Endothelial cell of umbilical vein (primary cell): Measurements from ENCODE around the gene ALDH2. TPM values are rescaled to one million over a fixed set of nuclear protein-coding genes. Genes with fewer than 3 reads are reported as not detected.

Experiments
- BruUV-seq: library from RNA; stranded (reverse); fragments of 400-500 nt; replicated peaks from 2 replicates; lab custom pipeline; 2021; lab: Mats Ljungman, UMichigan
- CTCF ChIA-PET: fragments of 300-600, 350-600 bp; sonication (Branson Sonifier 250); formaldehyde crosslinking; loops from one replicate; lab custom pipeline; 2021; ENCODE audit warnings: antibody characterized with exemption, inconsistent platforms; lab: Charles Lee
- POLR2A ChIA-PET: fragments of 300-600, 350-600 bp; sonication (Branson Sonifier 250); formaldehyde crosslinking; loops from one replicate; lab custom pipeline; 2021; ENCODE audit warnings: antibody characterized with exemption, inconsistent platforms; lab: Charles Lee
- DNase-seq: peaks from one replicate; pipeline ENCODE4 v3.0.0-alpha.2; 2011; ENCODE audit warnings: low read depth, low spot score
- FAIRE-seq: peaks from 2 replicates; lab custom pipeline; 2011; peaks lifted over from hg19 to GRCh38; lab: Jason Lieb, UNC
- H2AFZ ChIP-seq: 2 replicates; pipeline ENCODE4 v1.6.0; 2012; ENCODE audit warnings: low read depth, low read length, control low read depth, inconsistent platforms
- H3K27ac ChIP-seq: 2 replicates; pipeline ENCODE4 v1.5.1; 2011; ENCODE audit warnings: low read depth, mild to moderate bottlenecking, control low read depth, low read length, moderate library complexity; ENCODE audit not compliant: insufficient read depth
- H3K27me3 ChIP-seq, 2 experiments: 2 replicates each; pipeline versions ENCODE4 v1.6.0 to v1.6.1; 2011; ENCODE audit warnings: low read length in 2 of 2, mixed read lengths in 1 of 2; ENCODE audit not compliant: control insufficient read depth in 2 of 2, insufficient read depth in 2 of 2
- H3K36me3 ChIP-seq, 2 experiments: 2 replicates in 1 of 2; 3 replicates in 1 of 2; pipeline ENCODE4 v1.5.1; 2011; ENCODE audit warnings: low read length in 2 of 2, mild to moderate bottlenecking in 1 of 2, moderate library complexity in 1 of 2; ENCODE audit not compliant: control insufficient read depth in 2 of 2, insufficient read depth in 2 of 2; ENCODE audit errors: extremely low read depth in 1 of 2
- H3K4me1 ChIP-seq: 3 replicates; pipeline ENCODE4 v1.5.1; 2011; ENCODE audit warnings: mild to moderate bottlenecking, low read length; ENCODE audit not compliant: control insufficient read depth, insufficient read depth; ENCODE audit errors: extremely low read depth
- H3K4me2 ChIP-seq: 2 replicates; pipeline ENCODE4 v1.6.1; 2011; ENCODE audit warnings: low read length, control low read depth, mixed read lengths; ENCODE audit not compliant: insufficient read depth
- H3K4me3 ChIP-seq, 3 experiments: fragments of 200-600 bp in 1 of 3; sonication (generic), shearing (Covaris generic) in 1 of 3; replicated peaks in 1 of 3; 2 replicates each; pipeline ENCODE4 v1.5.1; 2011 to 2016; ENCODE audit warnings: control low read depth in 3 of 3, low read length in 3 of 3, mild to moderate bottlenecking in 2 of 3, inconsistent platforms in 1 of 3, low read depth in 1 of 3, moderate library complexity in 1 of 3; ENCODE audit not compliant: insufficient read depth in 1 of 3
- H3K79me2 ChIP-seq: 2 replicates; pipeline ENCODE4 v1.6.0; 2012; ENCODE audit warnings: low read length, inconsistent platforms; ENCODE audit not compliant: control insufficient read depth, insufficient read depth
- H3K9ac ChIP-seq: replicated peaks from 2 replicates; pipeline ENCODE3; 2011; ENCODE audit warnings: low read length, control low read depth; ENCODE audit not compliant: insufficient read depth; ENCODE audit errors: extremely low read depth
- H3K9me1 ChIP-seq: replicated peaks from 3 replicates; pipeline ENCODE4 v1.6.0; 2011; ENCODE audit warnings: mild to moderate bottlenecking, low read length; ENCODE audit not compliant: control insufficient read depth, insufficient read depth; ENCODE audit errors: extremely low read depth
- H3K9me3 ChIP-seq: replicated peaks from 2 replicates; pipeline ENCODE4 v1.5.1; 2012; ENCODE audit warnings: low read length, inconsistent platforms; ENCODE audit not compliant: control insufficient read depth, insufficient read depth
- H4K20me1 ChIP-seq: replicated peaks from 2 replicates; pipeline ENCODE3; 2011; ENCODE audit warnings: mild to moderate bottlenecking, low read length; ENCODE audit not compliant: control insufficient read depth, insufficient read depth; ENCODE audit errors: extremely low read depth
- FOS ChIP-seq: IDR thresholded peaks from 2 replicates; pipeline ENCODE4 v1.6.1; 2011; ENCODE audit warnings: mild to moderate bottlenecking, low read length, moderate library complexity, borderline replicate concordance; ENCODE audit not compliant: insufficient read depth
- GATA2 ChIP-seq: IDR thresholded peaks from 2 replicates; pipeline ENCODE4 v1.7.0; 2011; ENCODE audit warnings: low read depth, mild to moderate bottlenecking, moderate library complexity, mixed read lengths, low read length; ENCODE audit not compliant: insufficient read length, insufficient read depth
- JUN ChIP-seq: IDR thresholded peaks from 2 replicates; pipeline ENCODE4 v1.6.1; 2011; ENCODE audit warnings: borderline replicate concordance, low read depth; ENCODE audit not compliant: insufficient read length, insufficient read depth
- MYC ChIP-seq: IDR thresholded peaks from one replicate; pipeline ENCODE4 v1.6.1; 2011; ENCODE audit warnings: mild to moderate bottlenecking, low read depth, low read length
- POLR2A ChIP-seq: IDR thresholded peaks from 2 replicates; pipeline ENCODE4 v1.6.1; 2012; ENCODE audit warnings: low read depth, mild to moderate bottlenecking, control low read depth, low read length
- dilution Hi-C: fragments of 300-500 bp; cut with MboI; formaldehyde crosslinking; loops from one replicate; pipeline ENCODE4 v1.15.0; 2019; ENCODE audit warnings: low sequenced_read_pairs; ENCODE audit not compliant: extremely low pct_ligation_motif_present
- intact Hi-C: fragments of 100-400 bp; cut with micrococcal nuclease; formaldehyde crosslinking; loops from one replicate; pipeline ENCODE4 v1.10.0; 2022
- polyA plus RNA-seq, 4 experiments: library from polyadenylated mRNA; depleted of rRNA in 3 of 4; stranded (reverse) in 3 of 4; unstranded in 1 of 4; fragments of >200 nt; gene quantifications; 2 replicates each; pipeline versions ENCODE4 v1.2.1 to v1.2.3, GENCODE V29; 2011 to 2012; ENCODE audit warnings: missing spikeins in 1 of 4
- total RNA-seq: library from RNA; stranded (reverse); gene quantifications from 2 replicates; pipeline ENCODE4 v1.2.3, GENCODE V29; 2021
- TF ChIP-seq, protein P1 (sequence below), 2 donors: IDR thresholded peaks; 1 replicate in 1 of 2; 2 replicates in 1 of 2; pipeline ENCODE4 v1.5.1; 2011; ENCODE audit warnings: low read length in 2 of 2, mild to moderate bottlenecking in 2 of 2, moderate library complexity in 2 of 2, control low read depth in 1 of 2, inconsistent platforms in 1 of 2, low read depth in 1 of 2; ENCODE audit not compliant: insufficient read depth in 1 of 2; ENCODE audit errors: extremely low read depth in 1 of 2
- TF ChIP-seq, protein P2 (sequence below): IDR thresholded peaks from 2 replicates; pipeline ENCODE4 v1.6.1; 2011; ENCODE audit not compliant: insufficient read depth, insufficient read length

ALDH2 gene
- total and polyA plus RNA-seq, 2 donors (not counting 3 experiments of a cell fraction or from before 2014, with no cell fraction given) = 69.5 to 86.5 TPM

DNA sequence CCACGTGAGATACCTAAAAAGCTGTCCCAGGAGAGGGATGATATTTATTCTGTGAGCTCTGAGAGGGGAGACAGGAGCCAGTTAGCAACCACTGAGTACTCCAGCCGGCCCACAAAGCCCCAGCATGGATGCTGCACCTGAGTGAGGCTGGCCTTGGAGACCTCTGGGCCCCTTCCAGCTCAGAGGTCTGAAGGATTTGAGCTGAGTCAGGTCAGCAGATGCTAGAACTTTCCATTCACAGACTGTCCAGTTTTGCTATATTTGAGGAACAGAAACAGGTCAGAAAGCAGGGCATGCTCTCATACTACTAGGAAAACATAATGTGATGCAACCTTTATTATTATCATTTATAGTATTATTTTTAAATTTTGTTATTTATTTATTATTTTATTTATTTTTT, 60.3 kb downstream of the ALDH2 start:
- H3K36me3 ChIP-seq = no peaks in the 10 kb centered on the region
- H3K27ac ChIP-seq = no peak overlapping the region
- FAIRE-seq (no peak), DNase-seq (no peak)
- CTCF ChIA-PET = interaction anchor here (1.0 to 1.1 kb wide), 2 partner anchors 9 to 14 kb away, joined by 3 to 7 read pairs; no protein-coding TSS in a partner anchor
- TF ChIP-seq GATA2 = no peak
- TF ChIP-seq, protein P1, sequence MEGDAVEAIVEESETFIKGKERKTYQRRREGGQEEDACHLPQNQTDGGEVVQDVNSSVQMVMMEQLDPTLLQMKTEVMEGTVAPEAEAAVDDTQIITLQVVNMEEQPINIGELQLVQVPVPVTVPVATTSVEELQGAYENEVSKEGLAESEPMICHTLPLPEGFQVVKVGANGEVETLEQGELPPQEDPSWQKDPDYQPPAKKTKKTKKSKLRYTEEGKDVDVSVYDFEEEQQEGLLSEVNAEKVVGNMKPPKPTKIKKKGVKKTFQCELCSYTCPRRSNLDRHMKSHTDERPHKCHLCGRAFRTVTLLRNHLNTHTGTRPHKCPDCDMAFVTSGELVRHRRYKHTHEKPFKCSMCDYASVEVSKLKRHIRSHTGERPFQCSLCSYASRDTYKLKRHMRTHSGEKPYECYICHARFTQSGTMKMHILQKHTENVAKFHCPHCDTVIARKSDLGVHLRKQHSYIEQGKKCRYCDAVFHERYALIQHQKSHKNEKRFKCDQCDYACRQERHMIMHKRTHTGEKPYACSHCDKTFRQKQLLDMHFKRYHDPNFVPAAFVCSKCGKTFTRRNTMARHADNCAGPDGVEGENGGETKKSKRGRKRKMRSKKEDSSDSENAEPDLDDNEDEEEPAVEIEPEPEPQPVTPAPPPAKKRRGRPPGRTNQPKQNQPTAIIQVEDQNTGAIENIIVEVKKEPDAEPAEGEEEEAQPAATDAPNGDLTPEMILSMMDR (IDR thresholded peaks at IDR 0.05; ENCODE audit: extremely low read depth in 1 of 2, insufficient read depth in 1 of 2, low read depth in 1 of 2, low read length in 2 of 2) = no peak
- no peak for TF ChIP-seq POLR2A
- TF ChIP-seq FOS = no peak
- TF ChIP-seq, protein P2, sequence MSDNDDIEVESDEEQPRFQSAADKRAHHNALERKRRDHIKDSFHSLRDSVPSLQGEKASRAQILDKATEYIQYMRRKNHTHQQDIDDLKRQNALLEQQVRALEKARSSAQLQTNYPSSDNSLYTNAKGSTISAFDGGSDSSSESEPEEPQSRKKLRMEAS = no peak
- TF ChIP-seq MYC = no peak
- no peak for TF ChIP-seq JUN
- peaks cover 11 to 16% of the 10 kb centered on the region in 2 experiments for H3K27me3 ChIP-seq
- H3K79me2 ChIP-seq = no peaks in the 10 kb centered on the region
- H3K9me1 ChIP-seq = no peaks in the 10 kb centered on the region
- H3K4me2 ChIP-seq = no peak overlapping the region
- no peaks in the 10 kb centered on the region for H4K20me1 ChIP-seq
- no peak overlapping the region for H2AFZ ChIP-seq
- no peaks in the 10 kb centered on the region for H3K4me1 ChIP-seq
- POLR2A ChIA-PET = no interaction called here
- no peak overlapping the region for H3K9ac ChIP-seq
- H3K9me3 ChIP-seq = no peaks in the 10 kb centered on the region
- dilution Hi-C loops (no loop called here), intact Hi-C loops (no loop called here)
- BruUV-seq = no TSS peak
- no peak overlapping the region for H3K4me3 ChIP-seq
